ENCODE measurements around the gene ZMPSTE24.
"Not testable (repeated sequence)": the region's sequence is repeated elsewhere in the genome, so short reads cannot be mapped to it uniquely, and the experiment has no call there.

The ZMPSTE24 gene

DNA sequence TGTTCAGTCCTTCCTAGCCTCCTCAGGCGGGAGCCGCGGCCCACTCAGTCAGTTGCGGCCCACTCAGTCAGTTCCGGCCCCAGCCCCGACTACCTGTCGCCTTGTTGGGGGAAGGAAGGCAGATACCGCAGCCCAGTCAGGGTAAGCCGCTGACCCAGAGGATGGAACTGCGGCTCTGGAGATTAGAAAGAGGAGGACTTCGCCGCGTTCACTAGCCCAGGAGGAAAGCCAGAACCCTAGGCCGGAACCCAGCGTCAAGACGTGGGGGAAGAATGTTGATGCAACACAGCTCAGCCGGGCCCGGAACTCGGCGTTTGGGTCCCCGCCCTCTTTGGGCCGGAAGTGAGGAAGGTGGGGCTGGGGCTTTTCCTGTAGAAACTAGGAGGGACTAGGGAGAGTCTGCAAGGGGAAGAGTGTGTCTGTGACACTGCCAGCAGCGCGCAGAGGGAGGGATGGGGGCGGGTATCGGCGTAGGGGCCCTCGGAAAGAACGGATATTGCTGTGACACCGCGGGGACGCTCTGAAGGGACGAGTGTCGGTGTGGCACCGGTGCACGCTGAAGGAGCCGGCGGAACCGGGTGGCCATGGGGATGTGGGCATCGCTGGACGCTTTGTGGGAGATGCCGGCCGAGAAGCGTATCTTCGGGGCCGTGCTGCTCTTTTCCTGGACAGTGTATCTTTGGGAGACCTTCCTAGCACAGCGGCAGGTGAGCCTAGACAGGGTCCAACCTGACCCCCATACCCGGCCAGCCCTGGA lies at the start of gene ZMPSTE24:
ZMPSTE24 (plus strand) TSS at position 549 of the 757 bp plus-strand sequence; CDS start at position 585, 36 bp downstream.
- peak; percentile 97 for DNase-seq

DNA sequence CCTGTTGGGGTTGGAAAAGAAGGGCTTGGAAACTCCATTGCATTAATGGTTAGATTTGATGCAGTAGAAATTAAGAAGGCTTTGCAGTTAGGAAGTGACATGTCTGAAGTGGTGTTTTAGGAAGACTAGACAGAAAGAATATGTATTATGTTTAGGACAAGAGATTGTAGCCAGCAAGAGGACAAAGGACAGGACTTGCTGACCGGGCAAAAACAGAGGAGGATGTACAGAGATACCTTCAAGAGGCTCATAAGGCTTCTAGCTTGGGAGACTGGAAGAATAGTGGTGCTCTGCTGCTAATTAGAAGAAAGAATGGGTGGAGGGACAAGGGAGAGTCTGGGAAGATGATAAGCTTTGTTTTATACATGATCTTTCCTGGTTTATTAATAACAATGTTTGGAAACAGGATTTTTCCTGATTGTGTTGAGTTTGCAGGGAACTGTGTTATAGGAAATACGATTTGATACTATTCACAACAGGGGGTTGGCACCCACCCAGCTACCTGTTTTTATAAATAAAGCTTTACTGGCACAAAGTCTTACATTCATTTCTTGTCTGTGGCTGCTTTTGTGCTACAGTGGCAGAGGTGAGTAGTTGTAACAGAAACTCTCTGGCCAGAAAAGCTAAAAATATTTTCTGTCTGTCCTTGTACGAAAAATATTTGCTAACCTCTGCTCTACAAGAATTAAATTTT lies 47.4 kb upstream of the ZMPSTE24 start:
- no peak for DNase-seq

DNA sequence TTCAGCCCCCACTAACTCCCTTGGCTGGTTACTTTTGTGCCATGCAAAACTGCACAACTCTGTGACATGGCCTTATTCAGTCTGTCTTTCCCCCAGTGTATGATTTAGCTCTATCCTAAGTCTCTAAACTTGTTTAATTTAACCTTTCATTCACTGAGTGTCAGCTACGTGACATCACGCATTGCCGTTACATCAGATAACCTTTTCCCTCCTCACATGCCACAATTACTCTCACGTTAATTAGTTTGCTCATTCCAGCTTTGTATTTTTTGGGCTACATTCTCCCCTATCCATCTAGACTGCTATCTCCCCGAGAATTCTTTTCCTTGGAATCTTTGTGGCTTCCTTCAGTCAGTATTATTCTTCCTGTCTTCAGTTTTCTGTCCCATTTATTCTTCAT lies 39.7 kb upstream of the ZMPSTE24 start:
- DNase-seq, result no peak

DNA sequence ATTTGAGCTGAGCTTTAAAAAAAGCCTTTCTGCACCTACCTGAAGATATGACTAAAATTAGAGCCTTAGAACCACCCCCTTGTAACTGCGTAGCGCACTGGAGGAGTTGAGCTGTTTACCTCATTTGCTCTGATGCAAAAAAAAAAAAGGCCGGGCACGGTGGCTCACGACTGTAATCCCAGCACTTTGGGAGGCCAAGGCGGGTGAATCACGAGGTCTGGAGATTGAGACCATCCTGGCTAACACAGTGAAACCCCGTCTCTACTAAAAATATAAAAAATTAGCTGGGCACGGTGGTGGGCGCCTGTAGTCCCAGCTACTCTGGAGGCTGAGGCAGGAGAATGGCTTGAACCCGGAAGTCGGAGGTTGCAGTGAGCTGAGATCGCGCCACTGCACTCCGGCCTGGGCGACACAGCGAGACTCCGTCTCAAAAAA lies 36.5 kb upstream of the ZMPSTE24 start:
- not testable (repeated sequence) for DNase-seq

DNA sequence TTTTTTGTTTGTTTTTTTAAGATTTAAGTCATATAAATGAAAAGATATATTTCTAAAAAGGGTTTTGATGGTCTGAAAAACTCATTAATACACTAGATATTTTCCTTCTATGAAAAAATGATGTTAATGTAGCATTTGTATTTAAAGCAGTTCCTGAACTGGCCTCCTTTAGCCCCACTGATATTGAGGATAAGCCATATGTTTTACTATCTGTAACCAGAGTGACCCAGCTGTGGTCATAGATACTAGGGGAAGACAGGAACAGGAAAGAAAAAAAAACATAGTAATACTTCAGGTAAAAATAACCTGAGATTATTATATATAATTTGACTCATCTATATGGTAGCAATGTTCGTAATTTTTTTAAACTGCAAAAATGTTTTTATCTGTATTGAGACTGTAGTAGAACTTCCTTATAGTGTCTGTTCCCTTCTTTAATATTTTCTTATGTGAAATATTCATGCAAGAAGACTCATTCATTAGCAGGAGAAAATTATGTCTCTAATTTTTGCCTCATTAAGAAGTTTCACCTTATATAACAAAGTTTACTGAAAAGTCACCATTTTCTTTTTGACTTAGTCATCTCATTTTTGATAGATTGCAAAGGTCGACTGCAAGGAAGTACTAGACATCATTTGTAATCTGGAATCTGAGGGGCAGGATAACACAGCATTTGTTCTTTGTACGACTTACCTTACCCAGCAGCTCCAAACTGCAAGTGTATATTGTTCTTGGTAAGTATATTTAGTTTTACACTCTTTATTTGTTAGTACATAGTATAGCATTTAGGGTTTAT lies 35.9 kb upstream of the ZMPSTE24 start:
- no peak for DNase-seq

DNA sequence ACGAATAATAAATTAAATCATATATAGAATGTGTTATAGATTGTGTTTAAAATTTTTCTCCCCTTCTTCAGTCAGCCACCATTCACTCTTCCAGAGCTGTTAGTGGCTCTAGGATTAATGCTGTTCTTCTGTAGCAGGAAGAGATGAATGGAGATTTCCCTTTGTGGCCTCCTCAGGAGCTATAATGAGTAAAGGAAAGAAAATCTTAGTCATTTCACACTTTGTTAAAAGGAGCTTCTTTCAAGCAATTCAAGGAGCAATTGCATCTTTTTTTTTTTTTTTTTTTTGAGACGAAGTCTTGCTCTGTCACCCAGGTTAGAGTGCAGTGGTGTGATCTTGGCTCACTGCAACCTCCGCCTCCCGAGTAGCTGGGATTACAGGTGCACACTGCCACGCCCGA lies 34.0 kb upstream of the ZMPSTE24 start:
- DNase-seq, result no peak

DNA sequence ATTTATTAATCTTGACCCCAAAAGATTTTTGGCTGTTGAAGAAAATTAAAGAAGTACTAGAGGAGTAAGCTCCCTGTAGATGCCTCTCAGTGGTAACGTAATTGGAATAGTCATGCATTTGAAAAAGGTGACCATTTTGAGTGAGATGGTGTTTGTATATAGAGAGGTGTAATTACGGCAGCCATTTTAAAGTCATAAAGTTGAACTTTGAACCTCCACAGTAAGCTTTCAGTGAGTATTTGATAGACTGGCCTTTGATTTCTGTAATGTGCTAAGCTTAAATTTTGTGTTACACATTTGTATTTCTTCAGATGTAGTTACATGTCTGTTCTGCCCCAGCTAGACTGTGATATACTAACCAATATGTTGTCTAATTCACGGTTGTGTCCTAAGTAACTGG lies 31.8 kb upstream of the ZMPSTE24 start:
- no peak for DNase-seq

DNA sequence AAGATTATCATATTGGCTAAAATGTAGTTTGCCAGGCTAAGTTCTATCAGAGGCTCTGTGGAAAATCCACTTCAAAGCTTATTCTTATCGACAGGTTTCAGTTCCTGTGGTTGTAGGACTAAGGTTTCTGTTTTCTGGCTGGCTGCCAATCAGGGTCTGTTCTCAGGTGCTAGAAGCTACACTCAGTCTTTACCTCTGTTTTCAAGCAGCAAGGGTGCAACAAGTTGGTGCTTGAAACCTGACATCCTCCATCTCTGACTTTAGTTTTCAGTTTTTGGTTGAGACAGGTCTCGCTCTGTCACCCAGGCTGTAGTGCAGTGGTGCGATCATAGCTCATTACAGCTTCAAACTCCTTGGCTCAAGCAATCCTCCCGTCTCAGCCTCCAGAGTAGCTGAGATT lies 25.6 kb upstream of the ZMPSTE24 start:
- DNase-seq, result no peak

DNA sequence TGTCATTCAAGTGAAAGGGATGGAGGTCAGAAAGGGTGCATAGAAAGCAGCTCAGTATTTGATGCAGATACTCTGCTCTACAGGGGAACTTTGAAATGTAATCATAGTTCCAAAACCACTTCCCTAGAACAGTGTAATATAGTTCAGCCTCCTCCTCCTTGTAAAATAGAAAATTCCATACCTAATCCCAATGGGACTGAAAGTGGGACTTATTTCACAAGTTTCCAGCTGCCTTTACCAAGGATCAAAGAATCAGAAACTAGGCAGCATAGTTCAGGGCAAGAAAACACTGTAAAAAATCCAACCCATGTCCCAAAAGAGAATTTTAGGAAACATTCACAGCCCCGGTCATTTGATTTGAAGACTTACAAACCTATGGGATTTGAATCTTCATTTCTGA lies 18.4 kb upstream of the ZMPSTE24 start:
- no peak for DNase-seq

DNA sequence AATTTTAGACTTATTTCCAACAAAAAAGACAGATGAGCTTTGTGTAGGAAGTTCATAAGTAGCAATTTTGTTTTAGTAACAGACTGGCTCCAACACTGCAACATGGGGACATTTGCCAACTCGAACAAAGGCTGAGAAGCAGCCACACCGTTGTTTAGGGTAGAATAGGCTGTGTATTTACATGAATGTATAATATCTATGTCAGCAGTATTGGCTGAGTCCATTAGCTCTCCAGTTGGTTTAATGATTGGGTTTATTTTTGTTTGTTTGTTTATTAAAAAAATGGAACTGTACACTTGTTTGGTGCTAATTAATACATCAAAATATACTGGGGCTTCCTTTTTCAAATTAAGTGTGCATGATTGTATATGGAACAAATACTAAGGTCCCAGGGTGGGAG lies 17.6 kb upstream of the ZMPSTE24 start:
- DNase-seq, result no peak

DNA sequence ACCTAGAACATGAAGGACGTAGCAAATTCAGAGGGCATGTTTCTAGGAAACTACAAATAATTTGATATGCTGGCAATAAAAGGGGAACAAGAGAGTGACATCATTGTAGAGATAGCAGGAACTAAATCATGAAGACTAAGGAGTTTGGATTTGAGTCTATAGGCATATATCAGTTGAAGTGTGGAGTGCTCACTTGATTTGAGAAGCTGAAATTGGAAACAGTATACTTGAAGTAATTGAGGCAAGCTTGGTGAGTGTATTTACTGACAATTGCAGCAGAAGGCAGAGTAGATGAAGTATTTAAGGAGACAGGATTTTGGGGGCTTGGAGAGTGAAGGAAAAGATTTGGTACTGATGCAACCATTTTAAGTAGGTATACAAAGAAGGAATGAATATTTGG lies 16.7 kb upstream of the ZMPSTE24 start:
- no peak for DNase-seq

DNA sequence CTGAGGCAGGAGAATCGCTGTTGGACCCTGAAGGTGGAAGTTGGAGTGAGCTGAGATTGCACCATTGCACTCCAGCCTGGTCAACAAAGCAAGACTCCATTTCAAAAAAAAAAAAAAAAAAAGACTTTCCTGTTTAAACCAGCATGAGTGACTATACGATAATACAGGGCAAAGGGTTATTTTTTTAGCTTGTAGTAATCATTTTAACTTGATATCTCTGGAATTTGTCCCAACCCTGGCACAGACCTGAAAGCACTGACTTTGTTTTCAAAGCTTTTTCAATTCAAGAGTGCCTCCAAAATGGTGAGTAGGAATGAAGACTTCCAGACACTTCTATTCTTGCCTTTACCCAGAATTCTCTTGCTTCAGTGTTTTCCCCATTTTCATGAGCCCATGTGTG lies 14.7 kb upstream of the ZMPSTE24 start:
- no peak for DNase-seq

DNA sequence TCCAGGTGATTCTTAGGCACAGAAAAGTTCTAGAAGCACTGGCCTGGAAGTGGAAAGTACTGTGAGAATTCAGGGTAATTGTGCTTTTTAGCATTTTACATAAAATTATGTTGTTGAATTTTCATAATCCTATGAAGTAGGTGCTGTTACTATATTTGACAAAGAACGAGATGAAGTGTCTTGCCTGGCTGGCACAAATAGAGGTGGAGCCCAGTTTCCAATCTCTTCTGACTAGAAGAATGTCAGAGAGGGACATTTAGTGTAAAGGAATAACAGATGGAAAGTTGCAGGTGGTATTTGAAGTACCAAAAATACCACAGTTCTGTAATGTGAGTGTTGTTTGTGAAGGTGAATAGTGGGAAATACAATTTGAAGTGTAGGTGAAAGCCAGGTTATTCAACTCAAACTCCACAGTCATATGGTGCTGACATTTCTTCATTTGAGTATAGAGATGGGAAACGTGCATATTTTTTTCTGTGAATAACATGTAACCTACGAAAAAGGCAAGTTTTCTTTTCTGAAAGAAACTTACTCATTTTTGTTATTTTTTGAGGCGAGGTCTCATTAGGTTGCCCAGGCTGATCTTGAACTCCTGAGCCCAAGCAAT lies 13.8 kb upstream of the ZMPSTE24 start:
- no peak for DNase-seq

DNA sequence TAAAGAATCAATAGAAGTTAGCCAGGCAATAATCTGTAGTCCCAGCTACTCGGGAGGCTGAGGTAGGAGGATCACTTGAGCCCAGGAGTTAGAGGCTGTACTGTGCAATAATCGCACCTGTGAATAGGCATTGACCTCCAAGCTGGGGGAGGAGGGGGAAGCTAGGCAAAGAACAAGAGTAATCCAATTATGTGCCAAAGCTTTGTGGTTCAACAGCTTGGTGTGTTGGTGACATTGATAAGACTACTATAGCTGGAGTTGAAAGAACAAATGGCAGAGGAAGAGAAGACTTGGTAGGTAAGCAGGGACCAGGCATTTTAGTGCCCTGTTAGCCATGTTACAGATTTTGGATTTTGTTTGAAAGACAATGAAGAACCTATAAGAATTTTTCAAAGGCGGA lies 12.3 kb upstream of the ZMPSTE24 start:
- no peak for DNase-seq

DNA sequence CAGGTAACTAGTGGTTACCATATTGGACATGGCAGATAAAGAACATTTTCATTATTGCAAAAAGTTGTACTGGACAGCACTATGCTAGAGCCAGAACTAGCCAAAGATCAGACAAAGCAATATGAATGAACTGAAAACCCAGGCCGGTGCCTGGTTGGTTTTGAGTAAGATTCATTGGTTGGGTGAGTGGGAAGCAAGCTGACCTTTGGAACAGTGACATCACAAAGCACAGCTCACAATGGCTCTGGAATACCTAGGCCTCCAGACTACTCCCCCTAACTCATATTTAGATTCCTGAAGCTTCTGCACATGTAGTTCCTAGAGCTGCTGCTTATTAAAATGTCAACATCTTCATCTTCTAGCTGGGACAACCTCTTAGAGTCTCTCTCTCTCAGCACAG lies 10.4 kb upstream of the ZMPSTE24 start, which contains the start of gene TMCO2:
TMCO2 (plus strand) TSS at position 283 of the 400 bp plus-strand sequence; CDS start at position 340, 57 bp downstream.
- DNase-seq, result no peak

DNA sequence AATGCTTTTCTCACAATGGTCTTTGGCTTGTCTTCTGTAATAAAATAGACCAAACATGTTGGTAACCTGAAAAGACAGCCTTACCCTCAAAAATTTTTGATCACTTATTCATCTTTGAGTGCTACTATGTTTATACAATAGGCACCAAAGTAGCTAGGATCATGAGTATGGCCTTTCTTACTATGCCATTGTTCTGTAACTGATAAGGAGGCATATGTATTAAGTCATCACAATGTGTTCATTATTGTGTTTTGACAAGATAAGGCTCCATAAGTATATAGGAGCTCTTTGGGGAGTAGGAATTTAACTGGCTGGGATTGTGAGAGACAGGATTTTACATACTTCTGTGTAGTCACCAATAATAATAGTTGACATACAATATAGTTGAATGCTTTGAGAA lies 9.6 kb upstream of the ZMPSTE24 start:
- DNase-seq, result no peak

DNA sequence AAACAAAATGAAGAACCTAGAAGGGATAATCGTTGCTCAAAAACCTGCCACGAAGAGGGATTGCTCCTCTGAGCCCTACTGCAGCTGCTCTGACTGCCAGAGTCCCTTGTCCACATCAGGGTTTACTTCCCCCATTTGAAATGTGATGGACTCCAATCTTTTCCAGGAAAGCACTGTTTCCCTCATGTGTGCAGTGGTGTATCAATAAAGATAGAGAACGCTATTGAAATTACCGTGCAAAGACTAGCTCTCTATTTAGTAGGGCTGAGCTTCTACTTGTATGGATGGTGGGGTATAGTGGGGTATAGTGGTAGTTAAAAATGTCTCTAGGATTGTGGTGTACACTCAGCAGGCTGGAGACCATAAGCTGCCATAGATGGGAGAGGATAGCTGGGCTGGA lies 6.6 kb upstream of the ZMPSTE24 start:
- DNase-seq, result no peak

DNA sequence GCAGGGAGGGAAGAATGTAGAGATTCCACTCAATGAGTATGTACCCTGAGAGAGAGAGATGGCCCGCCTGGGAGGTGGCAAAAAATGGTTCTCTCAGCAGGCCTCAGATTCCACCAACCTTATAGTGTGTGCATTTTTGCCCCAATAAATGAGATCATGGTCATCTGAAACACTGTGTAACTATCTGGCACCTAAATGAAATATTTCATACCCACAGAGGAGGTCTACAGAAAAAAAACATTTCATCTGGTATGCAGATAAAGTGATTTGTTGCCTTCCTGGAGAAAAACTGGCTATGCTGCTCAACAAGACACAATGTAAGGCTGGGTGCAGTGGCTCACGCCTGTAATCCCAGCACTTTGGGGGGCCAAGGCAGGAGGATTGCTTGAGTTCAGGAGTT lies 5.4 kb upstream of the ZMPSTE24 start:
- DNase-seq, result no peak

DNA sequence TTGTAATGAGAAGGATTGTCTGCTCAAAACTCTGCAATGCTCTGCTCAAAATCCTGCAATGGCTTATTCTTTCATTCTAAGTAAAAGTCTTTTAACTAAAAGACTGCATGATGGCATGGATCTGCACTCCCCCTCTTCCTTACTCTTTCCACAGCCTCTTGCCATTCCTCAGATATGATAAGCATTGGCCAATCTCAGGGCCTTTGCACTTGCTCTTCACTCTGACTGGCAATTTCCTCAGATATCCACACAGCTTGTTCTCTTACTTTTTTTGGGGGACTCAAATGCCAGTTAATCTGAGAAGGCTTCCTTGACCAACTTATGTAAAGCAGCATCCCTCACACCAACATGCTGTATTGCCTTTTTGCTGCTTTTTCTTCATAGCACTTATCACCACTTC lies 2.8 kb upstream of the ZMPSTE24 start:
- no peak for DNase-seq

DNA sequence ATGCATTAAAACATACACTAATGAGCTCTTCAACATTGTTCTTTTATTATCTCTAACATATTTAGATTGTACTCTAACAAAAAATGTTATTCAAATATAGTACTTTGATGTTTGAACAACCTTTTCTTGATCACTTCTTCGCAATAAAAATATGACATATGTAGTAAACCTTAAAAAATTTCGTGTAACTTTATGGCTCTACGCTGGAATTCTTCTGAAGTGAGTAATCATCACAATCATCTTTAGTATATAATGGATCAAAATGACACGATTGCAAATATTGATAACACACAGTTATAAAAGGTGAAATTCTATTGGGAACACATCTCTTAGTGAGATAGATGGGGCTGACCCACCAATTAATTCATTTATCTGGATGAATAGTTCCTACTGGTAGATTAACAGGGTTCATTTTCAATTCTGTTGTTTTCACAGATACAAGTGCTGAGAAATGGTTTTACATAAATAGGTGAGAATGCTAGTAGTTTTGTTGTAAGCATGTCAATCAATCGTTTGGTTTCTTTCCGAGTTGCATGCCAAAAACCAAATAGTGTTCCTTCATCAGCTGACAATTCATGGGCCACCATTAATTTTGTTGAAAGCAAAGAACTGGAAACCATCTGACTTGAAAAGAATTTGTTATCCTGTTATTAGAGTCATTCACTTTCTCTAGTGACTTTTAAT lies 1.5 kb upstream of the ZMPSTE24 start:
- DNase-seq, result no peak

DNA sequence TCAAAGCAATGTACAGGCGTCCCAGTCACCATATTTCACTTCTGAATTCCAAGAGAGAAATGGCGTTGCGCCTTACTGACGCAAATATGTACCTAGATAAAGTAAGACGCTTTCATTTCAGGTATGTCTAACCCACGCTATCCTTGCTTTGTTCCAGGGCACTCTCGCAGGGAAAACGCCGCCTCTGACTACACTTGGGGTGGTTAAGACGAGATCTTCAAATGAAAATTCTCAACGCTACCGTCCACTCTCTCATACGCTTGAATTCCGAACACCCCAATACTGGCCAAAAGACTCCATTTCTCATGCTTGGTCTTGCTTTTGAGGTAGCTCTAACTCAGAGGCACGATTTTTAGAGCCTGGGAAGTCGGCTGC lies 736 bp upstream of the ZMPSTE24 start:
- DNase-seq, result no peak

DNA sequence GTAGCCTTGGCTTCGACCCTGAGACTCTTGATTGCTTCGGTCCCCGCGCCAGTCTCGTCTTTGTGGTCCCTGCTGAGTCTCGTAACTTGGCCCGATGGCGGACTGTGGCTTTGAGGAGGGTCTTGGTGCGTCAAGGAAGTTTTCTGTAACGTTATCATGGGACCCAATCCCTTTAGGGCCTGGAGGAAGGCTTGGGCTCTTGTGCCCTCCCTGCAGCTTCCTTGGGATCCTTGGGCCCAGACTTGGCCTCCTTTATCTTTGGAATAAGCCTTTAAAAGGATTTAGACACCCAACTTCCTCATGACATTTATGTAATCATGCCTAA lies 371 bp downstream of the ZMPSTE24 start:
- no peak for DNase-seq

DNA sequence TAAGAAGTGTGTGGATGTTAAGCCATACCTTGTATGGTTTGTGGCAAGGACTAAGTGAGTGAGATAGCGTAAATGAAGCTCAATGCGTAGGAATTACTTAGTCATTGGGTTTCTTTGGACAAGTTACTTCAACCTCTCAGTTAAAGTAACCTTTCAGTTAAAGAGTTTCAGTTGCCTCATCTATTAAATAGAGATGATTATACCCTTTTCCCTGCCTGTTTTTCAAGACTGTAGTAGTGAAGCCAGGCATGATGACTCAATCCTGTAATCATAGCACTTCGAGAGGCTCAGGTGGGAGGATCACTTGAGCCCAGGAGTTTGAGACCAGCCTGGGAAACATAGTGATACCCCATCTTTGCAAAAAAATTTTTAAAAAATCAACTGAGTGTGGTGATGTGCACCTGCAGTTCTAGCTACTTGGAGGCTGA lies 6.3 kb downstream of the ZMPSTE24 start:
- DNase-seq, result no peak

All from right hindlimb (tissue), 1 donor.